GM18502 (cell line): ENCODE data around the gene HS3ST2.
"Not testable (repeated sequence)": the region's sequence is repeated elsewhere in the genome, so short reads cannot be mapped to it uniquely, and the experiment has no call there.

ENCODE experiments used
- ATAC-seq: cut with Tn5 transposase; IDR thresholded peaks from one replicate; pipeline ENCODE4 v1.9.1; 2021; ENCODE audit warnings: mild to moderate bottlenecking; ENCODE audit not compliant: unreplicated experiment, poor library complexity

HS3ST2 gene

GRCh38 chr16:22928882-22929435 is 115.0 kb downstream of the HS3ST2 start:
- ATAC-seq, result no peak

GRCh38 chr16:22929461-22929860 is 115.5 kb downstream of the HS3ST2 start:
- ATAC-seq, result no peak

GRCh38 chr16:22932032-22932771 is 118.2 kb downstream of the HS3ST2 start:
- no peak for ATAC-seq

- no peak for ATAC-seq
Observed at GRCh38 chr16:22933173-22933572, 119.2 kb downstream of the HS3ST2 start.

GRCh38 chr16:22934786-22935185 is 120.8 kb downstream of the HS3ST2 start:
- no peak for ATAC-seq

- ATAC-seq, result no peak
Observed at GRCh38 chr16:22937169-22937568, 123.2 kb downstream of the HS3ST2 start.

GRCh38 chr16:22938647-22939046 is 124.7 kb downstream of the HS3ST2 start:
- no peak for ATAC-seq

GRCh38 chr16:22939744-22940363 is 125.9 kb downstream of the HS3ST2 start:
- not testable (repeated sequence) for ATAC-seq

GRCh38 chr16:22941970-22942501 is 128.1 kb downstream of the HS3ST2 start:
- ATAC-seq, result no peak

- no peak for ATAC-seq
Observed at GRCh38 chr16:22942811-22943210, 128.8 kb downstream of the HS3ST2 start.

GRCh38 chr16:22945361-22945760 is 131.4 kb downstream of the HS3ST2 start:
- no peak for ATAC-seq

GRCh38 chr16:22946433-22946832 is 132.5 kb downstream of the HS3ST2 start:
- ATAC-seq, result no peak

- ATAC-seq, result no peak
Observed at GRCh38 chr16:22948058-22948602, 134.2 kb downstream of the HS3ST2 start.

GRCh38 chr16:22948603-22949368 is 134.8 kb downstream of the HS3ST2 start:
- ATAC-seq, result no peak

- ATAC-seq, result no peak
Observed at GRCh38 chr16:22955461-22956070, 141.6 kb downstream of the HS3ST2 start.

- no peak for ATAC-seq
Observed at GRCh38 chr16:22961206-22961605, 147.2 kb downstream of the HS3ST2 start.

- no peak for ATAC-seq
Observed at GRCh38 chr16:22962905-22963304, 148.9 kb downstream of the HS3ST2 start.
